GM12873 (cell line): ENCODE measurements around the gene FSTL4.
A peak's percentile ranks its signal among the peaks of the same experiment; 100 is the strongest.

Experiments used
- CTCF ChIP-seq: IDR thresholded peaks from 2 replicates; pipeline ENCODE4 v1.5.1; 2012; ENCODE audit warnings: low read depth, mild to moderate bottlenecking, moderate library complexity, low read length, control low read depth; ENCODE audit not compliant: insufficient read depth; ENCODE audit errors: missing control alignments

FSTL4 gene

GRCh38 chr5:133421394-133421793 lies 190.9 kb downstream of the FSTL4 start:
- TF ChIP-seq CTCF = peak; percentile 47

- TF ChIP-seq CTCF = no peak
Measured at GRCh38 chr5:133420440-133421301, 191.7 kb downstream of the FSTL4 start.

GRCh38 chr5:133415906-133416305 lies 196.4 kb downstream of the FSTL4 start:
- no peak for TF ChIP-seq CTCF

- no peak for TF ChIP-seq CTCF
Measured at GRCh38 chr5:133415506-133415905, 196.8 kb downstream of the FSTL4 start.

- TF ChIP-seq CTCF = no peak
Measured at GRCh38 chr5:133412661-133413060, 199.7 kb downstream of the FSTL4 start.

- no peak for TF ChIP-seq CTCF
Measured at GRCh38 chr5:133410335-133410828, 202.0 kb downstream of the FSTL4 start.

- TF ChIP-seq CTCF = no peak
Measured at GRCh38 chr5:133409210-133409674, 203.1 kb downstream of the FSTL4 start.
